HCT116 (cell line): ENCODE measurements around the gene OR2T10. TPM values are rescaled to one million over a fixed set of nuclear protein-coding genes. Genes with fewer than 3 reads are reported as not detected.

Experiments
- ATAC-seq: fragments of 200-7000 bp; cut with Tn5 transposase; 2 replicates; pipeline ENCODE4 v1.9.1; 2020; ENCODE audit warnings: mild to moderate bottlenecking, moderate library complexity
- BruUV-seq: library from RNA; stranded (reverse); fragments of 400-500 nt; replicated peaks from 2 replicates; lab custom pipeline; 2021; lab: Mats Ljungman, UMichigan
- CTCF ChIA-PET: fragments of 300-600 bp; sonication (Branson Sonifier 250); formaldehyde crosslinking; loops from one replicate; lab custom pipeline; 2021; ENCODE audit warnings: antibody characterized with exemption; lab: Charles Lee
- POLR2A ChIA-PET: fragments of 300-600, 350-600 bp; sonication (Branson Sonifier 250); formaldehyde crosslinking; loops from one replicate; lab custom pipeline; 2021; ENCODE audit warnings: antibody characterized with exemption; lab: Charles Lee
- RAD21 ChIA-PET, 2 experiments: fragments of 300-600 bp; sonication (Branson Sonifier 250); formaldehyde crosslinking; loops; one replicate each; lab custom pipeline; 2023; ENCODE audit warnings: low total read pairs in 2 of 2; ENCODE audit not compliant: uncharacterized antibody in 2 of 2, unreplicated experiment in 2 of 2, low non-redundant PET in 1 of 2; lab: Charles Lee
- DNase-seq: peaks from one replicate; pipeline ENCODE4 v3.0.0-alpha.2; 2010; ENCODE audit warnings: low read depth, low spot score
- H2AFZ ChIP-seq: fragments of 200-600 bp; shearing (Covaris generic), sonication (generic); 2 replicates; pipeline ENCODE4 v1.6.1; 2017; ENCODE audit warnings: low read depth, mixed run types, mixed read lengths, antibody characterized with exemption, low read length; ENCODE audit not compliant: poor library complexity, severe bottlenecking
- H3K27ac ChIP-seq: 2 replicates; pipeline ENCODE4 v1.5.1; 2012; ENCODE audit warnings: low read depth, low read length
- H3K27me3 ChIP-seq: fragments of 200-600 bp; sonication (generic); 2 replicates; pipeline ENCODE4 v1.6.1; 2016; ENCODE audit warnings: mixed run types, low read length, mixed read lengths; ENCODE audit not compliant: insufficient read depth
- H3K36me3 ChIP-seq, 2 experiments: fragments of 200-500 bp in 1 of 2; fragments of 200-600 bp in 1 of 2; sonication (Bioruptor generic) in 1 of 2; sonication (generic) in 1 of 2; 2 replicates each; pipeline versions ENCODE4 v1.5.1 to v1.6.1; 2014 to 2016; ENCODE audit warnings: low read length in 2 of 2, inconsistent platforms in 1 of 2, mixed read lengths in 1 of 2, mixed run types in 1 of 2; ENCODE audit not compliant: insufficient read depth in 2 of 2, control insufficient read depth in 1 of 2
- H3K4me1 ChIP-seq, 2 experiments: fragments of 200-600 bp in 1 of 2; sonication (generic) in 1 of 2; 2 replicates each; pipeline versions ENCODE4 v1.5.1 to v1.6.1; 2012 to 2017; ENCODE audit warnings: low read length in 2 of 2, inconsistent platforms in 1 of 2, mild to moderate bottlenecking in 1 of 2, mixed read lengths in 1 of 2, mixed run types in 1 of 2, moderate library complexity in 1 of 2; ENCODE audit not compliant: insufficient read depth in 2 of 2, control insufficient read depth in 1 of 2
- H3K4me2 ChIP-seq: fragments of 200-600 bp; sonication (generic); 2 replicates; pipeline ENCODE4 v1.6.1; 2017; ENCODE audit warnings: mixed run types, low read length, mixed read lengths
- H3K4me3 ChIP-seq, 2 experiments: fragments of 200-600 bp in 1 of 2; sonication (generic) in 1 of 2; replicated peaks in 1 of 2; 2 replicates each; pipeline ENCODE4 v1.5.1; 2011 to 2016; ENCODE audit warnings: low read length in 2 of 2, control low read depth in 1 of 2, low read depth in 1 of 2, mild to moderate bottlenecking in 1 of 2, mixed read lengths in 1 of 2, mixed run types in 1 of 2
- H3K79me2 ChIP-seq: fragments of 200-600 bp; sonication (generic); 2 replicates; pipeline ENCODE4 v1.6.1; 2017; ENCODE audit warnings: mild to moderate bottlenecking, mixed run types, low read length, moderate library complexity, mixed read lengths; ENCODE audit not compliant: insufficient read depth
- H3K9ac ChIP-seq: fragments of 200-600 bp; sonication (generic); 2 replicates; pipeline ENCODE4 v1.6.1; 2016; ENCODE audit warnings: low read length, mixed read lengths
- H3K9me2 ChIP-seq: fragments of 200-600 bp; sonication (generic), shearing (Covaris generic); 2 replicates; pipeline ENCODE4 v1.6.1; 2017; ENCODE audit warnings: mixed run types, mild to moderate bottlenecking, moderate library complexity; ENCODE audit not compliant: insufficient read depth
- H3K9me3 ChIP-seq, 2 experiments: fragments of 200-500 bp in 1 of 2; fragments of 200-600 bp in 1 of 2; sonication (Bioruptor generic) in 1 of 2; sonication (generic) in 1 of 2; 2 replicates each; pipeline ENCODE4 v1.6.1; 2014 to 2017; ENCODE audit warnings: low read length in 2 of 2, mixed read lengths in 2 of 2, inconsistent platforms in 1 of 2, low read depth in 1 of 2, mild to moderate bottlenecking in 1 of 2, mixed run types in 1 of 2, moderate library complexity in 1 of 2; ENCODE audit not compliant: control insufficient read depth in 1 of 2, insufficient read depth in 1 of 2
- H4K20me1 ChIP-seq: fragments of 200-600 bp; sonication (generic), shearing (Covaris generic); 2 replicates; pipeline ENCODE4 v1.6.1; 2017; ENCODE audit warnings: mixed run types, mild to moderate bottlenecking, moderate library complexity; ENCODE audit not compliant: insufficient read depth
- CBX3 ChIP-seq: IDR thresholded peaks from 2 replicates; pipeline ENCODE4 v1.6.1; 2012; ENCODE audit warnings: low read depth
- CEBPB ChIP-seq: IDR thresholded peaks from 2 replicates; pipeline ENCODE4 v1.6.1; 2012; ENCODE audit warnings: low read depth
- CTCF ChIP-seq, 3 experiments: fragments of 200-600 bp in 1 of 3; sonication (generic) in 1 of 3; IDR thresholded peaks in 2 of 3; conservative IDR thresholded peaks in 1 of 3; 2 replicates each; pipeline ENCODE4 v1.5.1; 2012 to 2017; ENCODE audit warnings: low read depth in 2 of 3, low read length in 2 of 3, antibody characterized with exemption in 1 of 3, borderline replicate concordance in 1 of 3, control low read depth in 1 of 3, mild to moderate bottlenecking in 1 of 3, mixed read lengths in 1 of 3, mixed run types in 1 of 3, moderate library complexity in 1 of 3; ENCODE audit not compliant: insufficient read depth in 1 of 3
- EGR1 ChIP-seq: IDR thresholded peaks from 2 replicates; pipeline ENCODE4 v1.6.1; 2012; ENCODE audit warnings: low read depth
- ELF1 ChIP-seq: IDR thresholded peaks from 2 replicates; pipeline ENCODE4 v1.6.1; 2012; ENCODE audit warnings: low read depth, borderline replicate concordance
- EZH2 ChIP-seq: fragments of 200-600 bp; sonication (generic); IDR thresholded peaks from 2 replicates; pipeline ENCODE4 v1.6.1; 2017; ENCODE audit warnings: antibody characterized with exemption, mixed run types
- EZH2phosphoT487 ChIP-seq: fragments of 200-600 bp; IDR thresholded peaks from 2 replicates; pipeline ENCODE4 v1.6.1; 2018; ENCODE audit warnings: antibody characterized with exemption, borderline replicate concordance
- FOSL1 ChIP-seq: IDR thresholded peaks from 2 replicates; pipeline ENCODE4 v1.6.1; 2012; ENCODE audit warnings: low read depth
- JUND ChIP-seq: IDR thresholded peaks from 2 replicates; pipeline ENCODE4 v1.6.1; 2012
- POLR2AphosphoS5 ChIP-seq: IDR thresholded peaks from 2 replicates; pipeline ENCODE4 v1.6.1; 2011; ENCODE audit warnings: mild to moderate bottlenecking, low read depth, low read length, moderate library complexity
- RAD21 ChIP-seq: IDR thresholded peaks from 2 replicates; pipeline ENCODE4 v1.6.1; 2012; ENCODE audit warnings: low read depth, mild to moderate bottlenecking
- SIN3A ChIP-seq: IDR thresholded peaks from 2 replicates; pipeline ENCODE4 v1.6.1; 2012; ENCODE audit warnings: low read depth
- SP1 ChIP-seq: IDR thresholded peaks from 2 replicates; pipeline ENCODE4 v1.6.1; 2012; ENCODE audit warnings: low read depth
- SRF ChIP-seq: IDR thresholded peaks from 2 replicates; pipeline ENCODE4 v1.6.1; 2012; ENCODE audit warnings: low read depth
- TCF7L2 ChIP-seq: IDR thresholded peaks from 2 replicates; pipeline ENCODE4 v1.7.0; 2011; ENCODE audit warnings: borderline replicate concordance, inconsistent platforms; ENCODE audit not compliant: insufficient read depth, insufficient read length; ENCODE audit errors: extremely low read depth
- YY1 ChIP-seq: IDR thresholded peaks from 2 replicates; pipeline ENCODE4 v1.6.1; 2011; ENCODE audit warnings: low read length, low read depth, moderate library complexity, mild to moderate bottlenecking; ENCODE audit not compliant: insufficient replicate concordance; ENCODE audit errors: extremely low read depth
- ZFX ChIP-seq: fragments of 450-650 bp; IDR thresholded peaks from 2 replicates; pipeline ENCODE4 v1.6.1; 2017
- intact Hi-C: fragments of 100-400 bp; cut with micrococcal nuclease; formaldehyde crosslinking; loops from 2 replicates; pipeline ENCODE4 v1.10.0; 2022
- total RNA-seq: library from RNA; stranded (reverse); gene quantifications from one replicate; pipeline ENCODE4 v1.2.1, GENCODE V29; 2021; ENCODE audit not compliant: unreplicated experiment
- TF ChIP-seq, protein P1 (sequence below): IDR thresholded peaks from 2 replicates; pipeline ENCODE4 v1.6.1; 2011; ENCODE audit warnings: mild to moderate bottlenecking, low read length, moderate library complexity; ENCODE audit not compliant: insufficient replicate concordance; ENCODE audit errors: extremely low read depth
- TF ChIP-seq, protein P2 (sequence below): IDR thresholded peaks from 2 replicates; pipeline ENCODE4 v1.6.1; 2012; ENCODE audit warnings: low read depth
- TF ChIP-seq, protein P3 (sequence below): IDR thresholded peaks from 2 replicates; pipeline ENCODE4 v1.6.1; 2012

OR2T10 gene
- total RNA-seq, 1 experiment from 2014 or later = not detected

DNA sequence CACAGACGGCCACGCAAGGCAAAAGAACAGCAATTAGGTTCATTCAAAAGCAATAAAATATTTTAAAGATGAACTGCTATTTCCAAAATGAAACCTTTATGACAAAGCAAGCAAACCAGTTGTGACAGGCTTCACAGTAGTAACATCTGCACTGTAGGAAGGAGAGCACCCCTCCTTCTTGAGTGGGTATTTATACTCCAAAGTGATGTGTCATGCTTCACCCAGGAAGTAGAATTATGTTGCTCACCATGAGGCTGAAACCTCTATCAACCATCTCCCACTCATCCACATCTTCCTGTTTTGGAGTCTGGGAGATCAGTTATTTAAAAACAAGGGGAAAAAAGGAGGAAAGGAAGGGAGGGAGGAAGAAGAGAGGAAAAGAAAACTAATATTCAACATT lies 885 bp downstream of the OR2T10 start:
- intact Hi-C loops = no loop called here
- Histone ChIP-seq H3K27me3 (no peaks in the 10 kb centered on the region), H4K20me1 (no peaks in the 10 kb centered on the region), H3K4me1 (no peaks in the 10 kb centered on the region), H3K27ac (no peak overlapping the region), H3K79me2 (no peaks in the 10 kb centered on the region), H3K9me3 (no peaks in the 10 kb centered on the region), H3K9ac (no peak overlapping the region)
- TF ChIP-seq SRF (no peak), SP1 (no peak), RAD21 (no peak), TCF7L2 (no peak), EZH2phosphoT487 (no peak), ELF1 (no peak), YY1 (no peak), CEBPB (no peak), CTCF (IDR thresholded peaks at IDR 0.05 in 2 of 3, conservative IDR thresholded peaks at IDR 0.05 in 1 of 3; ENCODE audit: borderline replicate concordance in 1 of 3, insufficient read depth in 1 of 3, low read depth in 2 of 3, low read length in 2 of 3) (no peak), FOSL1 (no peak), JUND (no peak), POLR2AphosphoS5 (no peak), EZH2 (no peak), EGR1 (no peak), CBX3 (no peak), SIN3A (no peak), ZFX (no peak)
- TF ChIP-seq, protein P1, sequence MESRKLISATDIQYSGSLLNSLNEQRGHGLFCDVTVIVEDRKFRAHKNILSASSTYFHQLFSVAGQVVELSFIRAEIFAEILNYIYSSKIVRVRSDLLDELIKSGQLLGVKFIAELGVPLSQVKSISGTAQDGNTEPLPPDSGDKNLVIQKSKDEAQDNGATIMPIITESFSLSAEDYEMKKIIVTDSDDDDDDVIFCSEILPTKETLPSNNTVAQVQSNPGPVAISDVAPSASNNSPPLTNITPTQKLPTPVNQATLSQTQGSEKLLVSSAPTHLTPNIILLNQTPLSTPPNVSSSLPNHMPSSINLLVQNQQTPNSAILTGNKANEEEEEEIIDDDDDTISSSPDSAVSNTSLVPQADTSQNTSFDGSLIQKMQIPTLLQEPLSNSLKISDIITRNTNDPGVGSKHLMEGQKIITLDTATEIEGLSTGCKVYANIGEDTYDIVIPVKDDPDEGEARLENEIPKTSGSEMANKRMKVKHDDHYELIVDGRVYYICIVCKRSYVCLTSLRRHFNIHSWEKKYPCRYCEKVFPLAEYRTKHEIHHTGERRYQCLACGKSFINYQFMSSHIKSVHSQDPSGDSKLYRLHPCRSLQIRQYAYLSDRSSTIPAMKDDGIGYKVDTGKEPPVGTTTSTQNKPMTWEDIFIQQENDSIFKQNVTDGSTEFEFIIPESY = no peak
- TF ChIP-seq, protein P2, sequence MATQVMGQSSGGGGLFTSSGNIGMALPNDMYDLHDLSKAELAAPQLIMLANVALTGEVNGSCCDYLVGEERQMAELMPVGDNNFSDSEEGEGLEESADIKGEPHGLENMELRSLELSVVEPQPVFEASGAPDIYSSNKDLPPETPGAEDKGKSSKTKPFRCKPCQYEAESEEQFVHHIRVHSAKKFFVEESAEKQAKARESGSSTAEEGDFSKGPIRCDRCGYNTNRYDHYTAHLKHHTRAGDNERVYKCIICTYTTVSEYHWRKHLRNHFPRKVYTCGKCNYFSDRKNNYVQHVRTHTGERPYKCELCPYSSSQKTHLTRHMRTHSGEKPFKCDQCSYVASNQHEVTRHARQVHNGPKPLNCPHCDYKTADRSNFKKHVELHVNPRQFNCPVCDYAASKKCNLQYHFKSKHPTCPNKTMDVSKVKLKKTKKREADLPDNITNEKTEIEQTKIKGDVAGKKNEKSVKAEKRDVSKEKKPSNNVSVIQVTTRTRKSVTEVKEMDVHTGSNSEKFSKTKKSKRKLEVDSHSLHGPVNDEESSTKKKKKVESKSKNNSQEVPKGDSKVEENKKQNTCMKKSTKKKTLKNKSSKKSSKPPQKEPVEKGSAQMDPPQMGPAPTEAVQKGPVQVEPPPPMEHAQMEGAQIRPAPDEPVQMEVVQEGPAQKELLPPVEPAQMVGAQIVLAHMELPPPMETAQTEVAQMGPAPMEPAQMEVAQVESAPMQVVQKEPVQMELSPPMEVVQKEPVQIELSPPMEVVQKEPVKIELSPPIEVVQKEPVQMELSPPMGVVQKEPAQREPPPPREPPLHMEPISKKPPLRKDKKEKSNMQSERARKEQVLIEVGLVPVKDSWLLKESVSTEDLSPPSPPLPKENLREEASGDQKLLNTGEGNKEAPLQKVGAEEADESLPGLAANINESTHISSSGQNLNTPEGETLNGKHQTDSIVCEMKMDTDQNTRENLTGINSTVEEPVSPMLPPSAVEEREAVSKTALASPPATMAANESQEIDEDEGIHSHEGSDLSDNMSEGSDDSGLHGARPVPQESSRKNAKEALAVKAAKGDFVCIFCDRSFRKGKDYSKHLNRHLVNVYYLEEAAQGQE = no peak
- TF ChIP-seq, protein P3, sequence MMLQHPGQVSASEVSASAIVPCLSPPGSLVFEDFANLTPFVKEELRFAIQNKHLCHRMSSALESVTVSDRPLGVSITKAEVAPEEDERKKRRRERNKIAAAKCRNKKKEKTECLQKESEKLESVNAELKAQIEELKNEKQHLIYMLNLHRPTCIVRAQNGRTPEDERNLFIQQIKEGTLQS = no peak
- TF ChIP-seq, all 23 proteins: peak for 0
- ATAC-seq (no peak), DNase-seq (no peak)
- ChIA-PET CTCF (no interaction called here), RAD21 (no interaction called here), POLR2A (no interaction called here)
- no TSS peak for BruUV-seq
- Histone ChIP-seq H2AFZ (no peak overlapping the region), H3K4me2 (no peak overlapping the region), H3K4me3 (no peak overlapping the region), H3K36me3 (no peaks in the 10 kb centered on the region), H3K9me2 (no peaks in the 10 kb centered on the region)
